HCT116 (cell line): ENCODE measurements around the gene SLC5A6. TPM values are rescaled to one million over a fixed set of nuclear protein-coding genes. Genes with fewer than 3 reads are reported as not detected.

ENCODE experiments used
- ATAC-seq: fragments of 200-7000 bp; cut with Tn5 transposase; 2 replicates; pipeline ENCODE4 v1.9.1; 2020; ENCODE audit warnings: mild to moderate bottlenecking, moderate library complexity
- BruUV-seq: library from RNA; stranded (reverse); fragments of 400-500 nt; replicated peaks from 2 replicates; lab custom pipeline; 2021; lab: Mats Ljungman, UMichigan
- CTCF ChIA-PET: fragments of 300-600 bp; sonication (Branson Sonifier 250); formaldehyde crosslinking; loops from one replicate; lab custom pipeline; 2021; ENCODE audit warnings: antibody characterized with exemption; lab: Charles Lee
- POLR2A ChIA-PET: fragments of 300-600, 350-600 bp; sonication (Branson Sonifier 250); formaldehyde crosslinking; loops from one replicate; lab custom pipeline; 2021; ENCODE audit warnings: antibody characterized with exemption; lab: Charles Lee
- RAD21 ChIA-PET, 2 experiments: fragments of 300-600 bp; sonication (Branson Sonifier 250); formaldehyde crosslinking; loops; one replicate each; lab custom pipeline; 2023; ENCODE audit warnings: low total read pairs in 2 of 2; ENCODE audit not compliant: uncharacterized antibody in 2 of 2, unreplicated experiment in 2 of 2, low non-redundant PET in 1 of 2; lab: Charles Lee
- DNase-seq: peaks from one replicate; pipeline ENCODE4 v3.0.0-alpha.2; 2010; ENCODE audit warnings: low read depth, low spot score
- H2AFZ ChIP-seq: fragments of 200-600 bp; shearing (Covaris generic), sonication (generic); 2 replicates; pipeline ENCODE4 v1.6.1; 2017; ENCODE audit warnings: low read depth, mixed run types, mixed read lengths, antibody characterized with exemption, low read length; ENCODE audit not compliant: poor library complexity, severe bottlenecking
- H3K27ac ChIP-seq: 2 replicates; pipeline ENCODE4 v1.5.1; 2012; ENCODE audit warnings: low read depth, low read length
- H3K27me3 ChIP-seq: fragments of 200-600 bp; sonication (generic); 2 replicates; pipeline ENCODE4 v1.6.1; 2016; ENCODE audit warnings: mixed run types, low read length, mixed read lengths; ENCODE audit not compliant: insufficient read depth
- H3K36me3 ChIP-seq, 2 experiments: fragments of 200-500 bp in 1 of 2; fragments of 200-600 bp in 1 of 2; sonication (Bioruptor generic) in 1 of 2; sonication (generic) in 1 of 2; 2 replicates each; pipeline versions ENCODE4 v1.5.1 to v1.6.1; 2014 to 2016; ENCODE audit warnings: low read length in 2 of 2, inconsistent platforms in 1 of 2, mixed read lengths in 1 of 2, mixed run types in 1 of 2; ENCODE audit not compliant: insufficient read depth in 2 of 2, control insufficient read depth in 1 of 2
- H3K4me1 ChIP-seq, 2 experiments: fragments of 200-600 bp in 1 of 2; sonication (generic) in 1 of 2; 2 replicates each; pipeline versions ENCODE4 v1.5.1 to v1.6.1; 2012 to 2017; ENCODE audit warnings: low read length in 2 of 2, inconsistent platforms in 1 of 2, mild to moderate bottlenecking in 1 of 2, mixed read lengths in 1 of 2, mixed run types in 1 of 2, moderate library complexity in 1 of 2; ENCODE audit not compliant: insufficient read depth in 2 of 2, control insufficient read depth in 1 of 2
- H3K4me2 ChIP-seq: fragments of 200-600 bp; sonication (generic); 2 replicates; pipeline ENCODE4 v1.6.1; 2017; ENCODE audit warnings: mixed run types, low read length, mixed read lengths
- H3K4me3 ChIP-seq, 2 experiments: fragments of 200-600 bp in 1 of 2; sonication (generic) in 1 of 2; replicated peaks in 1 of 2; 2 replicates each; pipeline ENCODE4 v1.5.1; 2011 to 2016; ENCODE audit warnings: low read length in 2 of 2, control low read depth in 1 of 2, low read depth in 1 of 2, mild to moderate bottlenecking in 1 of 2, mixed read lengths in 1 of 2, mixed run types in 1 of 2
- H3K79me2 ChIP-seq: fragments of 200-600 bp; sonication (generic); 2 replicates; pipeline ENCODE4 v1.6.1; 2017; ENCODE audit warnings: mild to moderate bottlenecking, mixed run types, low read length, moderate library complexity, mixed read lengths; ENCODE audit not compliant: insufficient read depth
- H3K9ac ChIP-seq: fragments of 200-600 bp; sonication (generic); 2 replicates; pipeline ENCODE4 v1.6.1; 2016; ENCODE audit warnings: low read length, mixed read lengths
- H3K9me2 ChIP-seq: fragments of 200-600 bp; sonication (generic), shearing (Covaris generic); 2 replicates; pipeline ENCODE4 v1.6.1; 2017; ENCODE audit warnings: mixed run types, mild to moderate bottlenecking, moderate library complexity; ENCODE audit not compliant: insufficient read depth
- H3K9me3 ChIP-seq, 2 experiments: fragments of 200-500 bp in 1 of 2; fragments of 200-600 bp in 1 of 2; sonication (Bioruptor generic) in 1 of 2; sonication (generic) in 1 of 2; 2 replicates each; pipeline ENCODE4 v1.6.1; 2014 to 2017; ENCODE audit warnings: low read length in 2 of 2, mixed read lengths in 2 of 2, inconsistent platforms in 1 of 2, low read depth in 1 of 2, mild to moderate bottlenecking in 1 of 2, mixed run types in 1 of 2, moderate library complexity in 1 of 2; ENCODE audit not compliant: control insufficient read depth in 1 of 2, insufficient read depth in 1 of 2
- H4K20me1 ChIP-seq: fragments of 200-600 bp; sonication (generic), shearing (Covaris generic); 2 replicates; pipeline ENCODE4 v1.6.1; 2017; ENCODE audit warnings: mixed run types, mild to moderate bottlenecking, moderate library complexity; ENCODE audit not compliant: insufficient read depth
- ATF3 ChIP-seq: IDR thresholded peaks from 2 replicates; pipeline ENCODE4 v1.6.1; 2012
- CBX3 ChIP-seq: IDR thresholded peaks from 2 replicates; pipeline ENCODE4 v1.6.1; 2012; ENCODE audit warnings: low read depth
- CEBPB ChIP-seq: IDR thresholded peaks from 2 replicates; pipeline ENCODE4 v1.6.1; 2012; ENCODE audit warnings: low read depth
- CTCF ChIP-seq, 3 experiments: fragments of 200-600 bp in 1 of 3; sonication (generic) in 1 of 3; IDR thresholded peaks in 2 of 3; conservative IDR thresholded peaks in 1 of 3; 2 replicates each; pipeline ENCODE4 v1.5.1; 2012 to 2017; ENCODE audit warnings: low read depth in 2 of 3, low read length in 2 of 3, antibody characterized with exemption in 1 of 3, borderline replicate concordance in 1 of 3, control low read depth in 1 of 3, mild to moderate bottlenecking in 1 of 3, mixed read lengths in 1 of 3, mixed run types in 1 of 3, moderate library complexity in 1 of 3; ENCODE audit not compliant: insufficient read depth in 1 of 3
- EGR1 ChIP-seq: IDR thresholded peaks from 2 replicates; pipeline ENCODE4 v1.6.1; 2012; ENCODE audit warnings: low read depth
- ELF1 ChIP-seq: IDR thresholded peaks from 2 replicates; pipeline ENCODE4 v1.6.1; 2012; ENCODE audit warnings: low read depth, borderline replicate concordance
- EZH2 ChIP-seq: fragments of 200-600 bp; sonication (generic); IDR thresholded peaks from 2 replicates; pipeline ENCODE4 v1.6.1; 2017; ENCODE audit warnings: antibody characterized with exemption, mixed run types
- FOSL1 ChIP-seq: IDR thresholded peaks from 2 replicates; pipeline ENCODE4 v1.6.1; 2012; ENCODE audit warnings: low read depth
- JUND ChIP-seq: IDR thresholded peaks from 2 replicates; pipeline ENCODE4 v1.6.1; 2012
- MAX ChIP-seq: IDR thresholded peaks from 2 replicates; pipeline ENCODE4 v1.6.1; 2012
- POLR2A ChIP-seq: IDR thresholded peaks from 2 replicates; pipeline ENCODE4 v1.7.0; 2011; ENCODE audit warnings: borderline replicate concordance; ENCODE audit not compliant: insufficient read depth, insufficient read length; ENCODE audit errors: extremely low read depth
- RAD21 ChIP-seq: IDR thresholded peaks from 2 replicates; pipeline ENCODE4 v1.6.1; 2012; ENCODE audit warnings: low read depth, mild to moderate bottlenecking
- REST ChIP-seq: IDR thresholded peaks from 2 replicates; pipeline ENCODE4 v1.6.1; 2012; ENCODE audit warnings: low read depth
- SIN3A ChIP-seq: IDR thresholded peaks from 2 replicates; pipeline ENCODE4 v1.6.1; 2012; ENCODE audit warnings: low read depth
- SRF ChIP-seq: IDR thresholded peaks from 2 replicates; pipeline ENCODE4 v1.6.1; 2012; ENCODE audit warnings: low read depth
- YY1 ChIP-seq: IDR thresholded peaks from 2 replicates; pipeline ENCODE4 v1.6.1; 2011; ENCODE audit warnings: low read length, low read depth, moderate library complexity, mild to moderate bottlenecking; ENCODE audit not compliant: insufficient replicate concordance; ENCODE audit errors: extremely low read depth
- ZNF274 ChIP-seq: fragments of 200-500 bp; sonication (Bioruptor generic); IDR thresholded peaks from 2 replicates; pipeline ENCODE4 v1.6.1; 2014; ENCODE audit warnings: mild to moderate bottlenecking, low read depth, low read length, inconsistent platforms
- intact Hi-C: fragments of 100-400 bp; cut with micrococcal nuclease; formaldehyde crosslinking; loops from 2 replicates; pipeline ENCODE4 v1.10.0; 2022
- total RNA-seq: library from RNA; stranded (reverse); gene quantifications from one replicate; pipeline ENCODE4 v1.2.1, GENCODE V29; 2021; ENCODE audit not compliant: unreplicated experiment

SLC5A6 gene
- total RNA-seq, 1 experiment from 2014 or later, result 55.4 TPM

- intact Hi-C loops, result no loop called here
- no peaks in the 10 kb centered on the region for H3K27me3 ChIP-seq
- ChIA-PET POLR2A (no interaction called here), CTCF (interaction anchor here (1.9 kb wide), 1 partner anchor 10 kb away, joined by 7 read pairs; no protein-coding TSS in a partner anchor), RAD21 (interaction anchor here in 1 of 2 experiments (0.7 kb wide), 1 partner anchor 8 kb away, joined by 6 read pairs; no protein-coding TSS in a partner anchor)
- no peaks in the 10 kb centered on the region for H3K79me2 ChIP-seq
- H3K27ac ChIP-seq, result no peak overlapping the region
- no TSS peak for BruUV-seq
- no peaks in the 10 kb centered on the region for H4K20me1 ChIP-seq
- H3K4me1 ChIP-seq, result 0 out of 4 replicates have a peak, but pooled peaks cover 0 to 3% of the 10 kb centered on the region in 2 experiments
- H3K9ac ChIP-seq, result no peak overlapping the region
- ATAC-seq (no peak), DNase-seq (no peak)
- TF ChIP-seq RAD21, result no peak
- TF ChIP-seq MAX, result no peak
- no peak for TF ChIP-seq YY1
- TF ChIP-seq EZH2, result no peak
- TF ChIP-seq SIN3A, result no peak
- TF ChIP-seq CBX3, result no peak
- no peak for TF ChIP-seq POLR2A
- no peak for TF ChIP-seq SRF
- TF ChIP-seq FOSL1, result no peak
- TF ChIP-seq EGR1, result no peak
- no peak for TF ChIP-seq ATF3
- no peak for TF ChIP-seq JUND
- TF ChIP-seq ZNF274, result no peak
- TF ChIP-seq REST, result no peak
- TF ChIP-seq ELF1, result no peak
- TF ChIP-seq CEBPB, result no peak
- no peak for TF ChIP-seq CTCF (IDR thresholded peaks at IDR 0.05 in 2 of 3, conservative IDR thresholded peaks at IDR 0.05 in 1 of 3; ENCODE audit: borderline replicate concordance in 1 of 3, insufficient read depth in 1 of 3, low read depth in 2 of 3, low read length in 2 of 3)
- H3K9me3 ChIP-seq, result no peaks in the 10 kb centered on the region
- no peaks in the 10 kb centered on the region for H3K9me2 ChIP-seq
- H3K4me2 ChIP-seq, result no peak overlapping the region
- no peak overlapping the region for H2AFZ ChIP-seq
- no peaks in the 10 kb centered on the region for H3K36me3 ChIP-seq
- H3K4me3 ChIP-seq, result no peak overlapping the region
Observed at GRCh38 chr2:27159271-27159670, 52.8 kb downstream of the SLC5A6 start.
